GM12892 (cell line): ENCODE data around the gene CSH2.

Experiments used
- POLR2A ChIP-seq: IDR thresholded peaks from 2 replicates; pipeline ENCODE4 v1.6.1; 2011; ENCODE audit warnings: low read depth, low read length, control low read depth
- POLR2AphosphoS5 ChIP-seq: IDR thresholded peaks from 2 replicates; pipeline ENCODE4 v1.6.1; 2011; ENCODE audit warnings: low read depth, low read length, control low read depth
- TAF1 ChIP-seq: IDR thresholded peaks from 2 replicates; pipeline ENCODE4 v1.6.1; 2011; ENCODE audit warnings: low read depth, mild to moderate bottlenecking, control low read depth, low read length, borderline replicate concordance

DNA sequence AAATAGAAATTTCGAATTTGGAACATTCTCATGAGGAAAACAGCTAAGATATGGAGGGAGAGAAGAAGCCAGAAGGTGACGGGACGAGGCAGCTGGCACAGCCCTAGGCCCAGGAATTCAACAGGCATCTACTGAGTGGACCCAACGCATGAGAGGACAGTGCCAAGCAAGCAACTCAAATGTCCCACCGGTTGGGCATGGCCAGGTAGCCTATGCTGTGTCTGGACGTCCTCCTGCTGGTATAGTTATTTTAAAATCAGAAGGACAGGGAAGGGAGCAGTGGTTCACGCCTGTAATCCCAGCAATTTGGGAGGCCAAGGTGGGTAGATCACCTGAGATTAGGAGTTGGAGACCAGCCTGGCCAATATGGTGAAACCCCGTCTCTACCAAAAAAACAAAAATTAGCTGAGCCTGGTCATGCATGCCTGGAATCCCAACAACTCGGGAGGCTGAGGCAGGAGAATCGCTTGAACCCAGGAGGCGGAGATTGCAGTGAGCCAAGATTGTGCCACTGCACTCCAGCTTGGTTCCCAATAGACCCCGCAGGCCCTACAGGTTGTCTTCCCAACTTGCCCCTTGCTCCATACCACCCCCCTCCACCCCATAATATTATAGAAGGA, 43.2 kb upstream of the CSH2 start:
- TF ChIP-seq POLR2AphosphoS5 (no peak), POLR2A (no peak), TAF1 (no peak)
